IPS-20b (cell line): Measurements from ENCODE around the gene DIAPH2.

ENCODE experiments used
- H3K27ac ChIP-seq: one replicate; pipeline ENCODE4 v1.5.1; 2013; ENCODE audit warnings: low read length
- H3K27me3 ChIP-seq: 2 replicates; pipeline ENCODE4 v1.6.1; 2013; ENCODE audit warnings: mild to moderate bottlenecking, low read length, inconsistent platforms; ENCODE audit not compliant: insufficient read depth
- H3K36me3 ChIP-seq: 2 replicates; pipeline ENCODE4 v1.6.1; 2013; ENCODE audit warnings: low read depth, mild to moderate bottlenecking, inconsistent platforms, low read length, moderate library complexity; ENCODE audit not compliant: insufficient read depth
- H3K4me1 ChIP-seq: 2 replicates; pipeline ENCODE4 v1.6.1; 2013; ENCODE audit warnings: mild to moderate bottlenecking, control low read depth, inconsistent platforms, low read length, moderate library complexity; ENCODE audit not compliant: insufficient read depth
- H3K4me3 ChIP-seq: 2 replicates; pipeline ENCODE4 v1.5.1; 2013; ENCODE audit warnings: mild to moderate bottlenecking, low read length, inconsistent platforms
- H3K9ac ChIP-seq: 2 replicates; pipeline ENCODE4 v1.6.1; 2013; ENCODE audit warnings: low read depth, mild to moderate bottlenecking, inconsistent platforms, low read length, moderate library complexity
- H3K9me3 ChIP-seq: 2 replicates; pipeline ENCODE4 v1.6.1; 2013; ENCODE audit warnings: mild to moderate bottlenecking, low read depth, low read length, inconsistent platforms; ENCODE audit not compliant: insufficient read depth

The DIAPH2 gene

GRCh38 chrX:97267396-97268181 lies 582.9 kb downstream of the DIAPH2 start:
- H3K9ac ChIP-seq: no peak overlapping the region
- H3K4me1 ChIP-seq: no peaks in the 10 kb centered on the region
- no peaks in the 10 kb centered on the region for H3K36me3 ChIP-seq
- no peaks in the 10 kb centered on the region for H3K9me3 ChIP-seq
- H3K27me3 ChIP-seq: no peaks in the 10 kb centered on the region
- no peak overlapping the region for H3K4me3 ChIP-seq
- H3K27ac ChIP-seq: no peak overlapping the region

- H3K27ac ChIP-seq: no peak overlapping the region
Measured at GRCh38 chrX:97268182-97268680, 583.6 kb downstream of the DIAPH2 start.

GRCh38 chrX:97284531-97284930 lies 599.9 kb downstream of the DIAPH2 start:
- Histone ChIP-seq H3K27ac (no peak overlapping the region), H3K27me3 (no peaks in the 10 kb centered on the region), H3K36me3 (no peaks in the 10 kb centered on the region), H3K9ac (no peak overlapping the region), H3K9me3 (no peaks in the 10 kb centered on the region), H3K4me3 (no peak overlapping the region), H3K4me1 (no peaks in the 10 kb centered on the region)

More at GRCh38 chrX:97268182-97268680, 583.6 kb downstream of the DIAPH2 start:
- Histone ChIP-seq H3K4me1 (no peaks in the 10 kb centered on the region), H3K36me3 (no peaks in the 10 kb centered on the region), H3K9me3 (no peaks in the 10 kb centered on the region), H3K27me3 (no peaks in the 10 kb centered on the region), H3K4me3 (no peak overlapping the region), H3K9ac (no peak overlapping the region)

GRCh38 chrX:97290199-97290598 lies 605.6 kb downstream of the DIAPH2 start:
- H3K27ac ChIP-seq: no peak overlapping the region
- no peaks in the 10 kb centered on the region for H3K27me3 ChIP-seq
- no peaks in the 10 kb centered on the region for H3K9me3 ChIP-seq
- H3K36me3 ChIP-seq: no peaks in the 10 kb centered on the region
- H3K9ac ChIP-seq: no peak overlapping the region
- no peak overlapping the region for H3K4me3 ChIP-seq
- H3K4me1 ChIP-seq: no peaks in the 10 kb centered on the region; the same call in 1 of the 2 replicates

GRCh38 chrX:97294041-97294440 lies 609.4 kb downstream of the DIAPH2 start:
- Histone ChIP-seq H3K27me3 (no peaks in the 10 kb centered on the region), H3K9ac (no peak overlapping the region), H3K4me3 (no peak overlapping the region), H3K9me3 (no peaks in the 10 kb centered on the region), H3K27ac (no peak overlapping the region), H3K36me3 (no peaks in the 10 kb centered on the region), H3K4me1 (no peaks in the 10 kb centered on the region; the same call in 1 of the 2 replicates)

- H3K27me3 ChIP-seq: no peaks in the 10 kb centered on the region
- H3K27ac ChIP-seq: no peak overlapping the region
- no peak overlapping the region for H3K9ac ChIP-seq
- no peaks in the 10 kb centered on the region for H3K36me3 ChIP-seq
- H3K4me1 ChIP-seq: no peaks in the 10 kb centered on the region
- no peak overlapping the region for H3K4me3 ChIP-seq
- no peaks in the 10 kb centered on the region for H3K9me3 ChIP-seq
Measured at GRCh38 chrX:97295954-97296353, 611.3 kb downstream of the DIAPH2 start.

GRCh38 chrX:97306771-97307470 lies 622.3 kb downstream of the DIAPH2 start:
- H3K27ac ChIP-seq: no peak overlapping the region
- peaks cover 9% of the 10 kb centered on the region; the same call in 1 of the 2 replicates for H3K4me1 ChIP-seq
- H3K9me3 ChIP-seq: no peaks in the 10 kb centered on the region
- H3K4me3 ChIP-seq: no peak overlapping the region
- no peaks in the 10 kb centered on the region for H3K36me3 ChIP-seq
- no peak overlapping the region for H3K9ac ChIP-seq
- H3K27me3 ChIP-seq: no peaks in the 10 kb centered on the region

GRCh38 chrX:97308171-97308570 lies 623.5 kb downstream of the DIAPH2 start:
- Histone ChIP-seq H3K9ac (no peak overlapping the region), H3K27me3 (no peaks in the 10 kb centered on the region), H3K36me3 (no peaks in the 10 kb centered on the region), H3K9me3 (no peaks in the 10 kb centered on the region), H3K4me1 (peaks cover 9% of the 10 kb centered on the region; the same call in 1 of the 2 replicates), H3K4me3 (no peak overlapping the region), H3K27ac (no peak overlapping the region)

GRCh38 chrX:97309487-97310116 lies 625.0 kb downstream of the DIAPH2 start:
- H3K4me3 ChIP-seq: peak overlapping the region; percentile 73; the same call in 1 of the 2 replicates
- no peaks in the 10 kb centered on the region for H3K27me3 ChIP-seq
- H3K36me3 ChIP-seq: no peaks in the 10 kb centered on the region
- peak overlapping the region; percentile 93 for H3K27ac ChIP-seq
- H3K9ac ChIP-seq: peak overlapping the region; percentile 87
- no peaks in the 10 kb centered on the region for H3K9me3 ChIP-seq
- peaks cover 9% of the 10 kb centered on the region; the same call in 1 of the 2 replicates for H3K4me1 ChIP-seq

- Histone ChIP-seq H3K4me3 (peak overlapping the region; percentile 73), H3K27ac (peak overlapping the region; percentile 93), H3K9ac (peak overlapping the region; percentile 87), H3K27me3 (no peaks in the 10 kb centered on the region), H3K36me3 (no peaks in the 10 kb centered on the region), H3K9me3 (no peaks in the 10 kb centered on the region), H3K4me1 (peaks cover 9% of the 10 kb centered on the region; the same call in 1 of the 2 replicates)
Measured at GRCh38 chrX:97310373-97310772, 625.7 kb downstream of the DIAPH2 start.

- Histone ChIP-seq H3K4me1 (peaks cover 9% of the 10 kb centered on the region; the same call in 1 of the 2 replicates), H3K27me3 (no peaks in the 10 kb centered on the region), H3K4me3 (peak overlapping the region; percentile 73), H3K27ac (peak overlapping the region; percentile 46), H3K9me3 (no peaks in the 10 kb centered on the region), H3K36me3 (no peaks in the 10 kb centered on the region), H3K9ac (peak overlapping the region; percentile 87)
Measured at GRCh38 chrX:97311066-97311778, 626.6 kb downstream of the DIAPH2 start.
